ENCODE data around the gene ATP2C2.

The ATP2C2 gene

DNA sequence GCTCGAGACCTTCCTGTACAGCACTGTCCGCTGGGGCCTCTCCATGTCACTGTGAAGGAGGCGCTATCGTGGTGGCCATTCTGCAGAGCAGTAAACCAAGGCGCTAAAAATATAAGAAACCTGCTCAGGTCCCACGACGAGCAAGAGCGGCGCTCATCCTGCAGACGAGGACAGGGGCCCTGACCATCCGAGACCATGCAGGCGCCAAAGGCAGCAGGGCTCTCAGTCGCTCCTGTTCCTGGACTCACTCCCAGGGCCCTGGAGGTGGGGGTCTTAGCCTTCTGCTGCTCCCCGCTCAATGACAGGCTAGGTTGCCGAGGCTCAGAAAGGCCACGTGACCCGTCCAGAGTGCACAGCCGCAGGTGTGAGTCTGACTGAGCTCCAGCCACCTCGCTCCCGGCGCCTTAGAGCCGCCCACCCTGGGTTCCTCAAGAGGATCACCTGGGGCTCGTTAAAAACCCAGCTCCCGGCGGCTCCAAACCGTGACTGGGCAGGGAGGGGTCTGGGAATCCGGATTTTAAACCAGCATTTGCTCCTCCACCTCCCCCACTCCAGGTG, 509 bp upstream of the ATP2C2 start:
- Histone ChIP-seq H3K9me3 (ENCODE audit: control insufficient read depth, low read length) (no peaks in the 10 kb centered on the region), H3K36me3 (ENCODE audit: control insufficient read depth, insufficient read depth, low read length) (no peaks in the 10 kb centered on the region), H3K27ac (ENCODE audit: low read depth, low read length, severe bottlenecking) (no peak overlapping the region), H3K4me1 (ENCODE audit: control insufficient read depth, insufficient read depth, low read length, poor library complexity, severe bottlenecking) (peaks cover 6% of the 10 kb centered on the region), H3K4me3 (ENCODE audit: extremely low read depth, insufficient read depth, low read length, poor library complexity, severe bottlenecking) (peak overlapping the region; percentile 27)
- 37 to 44% methylated on average over 22 to 26 of the region's 27 CpGs for WGBS, 2 experiments (ENCODE audit: insufficient coverage in 2 of 2)

DNA sequence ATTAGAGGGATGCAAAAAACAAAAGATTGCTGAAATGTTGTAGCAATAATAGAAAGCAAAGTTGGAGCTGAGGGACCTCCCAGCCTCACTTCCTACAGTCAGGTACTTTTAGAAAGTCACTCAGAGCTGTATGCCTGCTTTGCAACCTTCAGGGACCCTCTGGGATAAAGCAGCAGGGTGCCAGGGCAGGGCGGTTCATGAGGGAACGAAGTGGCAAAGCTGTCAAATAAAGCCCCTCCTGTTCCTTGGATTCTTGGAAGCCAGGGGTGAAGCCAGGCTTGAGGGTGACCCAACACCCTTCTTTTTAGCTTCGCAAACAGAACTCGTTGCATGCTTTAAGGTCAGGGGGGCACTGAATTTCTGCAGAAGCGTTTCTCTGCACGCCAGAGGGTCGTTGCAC, 767 bp downstream of the ATP2C2 start:
- H3K4me3 ChIP-seq (ENCODE audit: extremely low read depth, insufficient read depth, low read length, poor library complexity, severe bottlenecking), result no peak overlapping the region
- H3K27ac ChIP-seq (ENCODE audit: low read depth, low read length, severe bottlenecking), result no peak overlapping the region
- H3K9me3 ChIP-seq (ENCODE audit: control insufficient read depth, low read length), result no peaks in the 10 kb centered on the region
- peaks cover 6% of the 10 kb centered on the region for H3K4me1 ChIP-seq (ENCODE audit: control insufficient read depth, insufficient read depth, low read length, poor library complexity, severe bottlenecking)
- H3K36me3 ChIP-seq (ENCODE audit: control insufficient read depth, insufficient read depth, low read length), result no peaks in the 10 kb centered on the region
- 49 to 59% methylated on average over 7 of the region's 7 CpGs for WGBS, 2 experiments (ENCODE audit: insufficient coverage in 2 of 2)

DNA sequence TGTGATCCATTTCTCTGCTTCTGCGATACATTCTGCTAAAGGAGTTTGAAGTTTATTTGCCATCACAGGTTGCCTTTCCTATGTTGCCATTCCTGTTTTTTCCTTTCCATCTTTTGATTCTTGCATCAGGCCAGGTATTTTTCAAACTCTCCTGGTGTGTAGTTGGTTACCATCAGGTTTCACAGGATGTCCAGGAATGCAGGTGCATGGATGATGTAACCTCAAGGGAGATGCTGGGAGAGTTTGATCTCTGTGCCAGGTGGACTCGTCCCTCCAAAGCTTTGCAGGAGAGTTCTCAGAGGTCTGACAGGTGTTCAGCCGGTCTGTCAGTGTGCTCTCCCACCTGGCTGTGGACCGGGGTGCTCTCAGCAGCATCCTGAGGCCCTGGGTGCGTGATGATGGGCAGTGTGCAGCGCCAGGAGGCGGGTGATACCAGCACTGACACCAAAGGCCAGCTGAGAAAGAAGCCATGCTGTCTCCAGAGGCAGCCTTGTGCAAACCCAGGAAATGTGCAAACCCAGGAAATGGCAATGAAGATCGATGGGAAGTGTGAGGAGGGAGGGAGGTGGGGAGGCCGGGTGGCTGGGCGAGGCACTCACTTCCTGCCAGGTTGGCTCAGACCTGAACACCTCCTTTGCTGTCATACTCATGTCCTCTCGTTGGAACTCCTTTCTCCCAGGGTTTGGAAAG, 1.7 kb downstream of the ATP2C2 start:
- 78 to 82% methylated on average over 6 to 7 of the region's 11 CpGs for WGBS, 2 experiments (ENCODE audit: insufficient coverage in 2 of 2)
- no peaks in the 10 kb centered on the region for H3K36me3 ChIP-seq (ENCODE audit: control insufficient read depth, insufficient read depth, low read length)

DNA sequence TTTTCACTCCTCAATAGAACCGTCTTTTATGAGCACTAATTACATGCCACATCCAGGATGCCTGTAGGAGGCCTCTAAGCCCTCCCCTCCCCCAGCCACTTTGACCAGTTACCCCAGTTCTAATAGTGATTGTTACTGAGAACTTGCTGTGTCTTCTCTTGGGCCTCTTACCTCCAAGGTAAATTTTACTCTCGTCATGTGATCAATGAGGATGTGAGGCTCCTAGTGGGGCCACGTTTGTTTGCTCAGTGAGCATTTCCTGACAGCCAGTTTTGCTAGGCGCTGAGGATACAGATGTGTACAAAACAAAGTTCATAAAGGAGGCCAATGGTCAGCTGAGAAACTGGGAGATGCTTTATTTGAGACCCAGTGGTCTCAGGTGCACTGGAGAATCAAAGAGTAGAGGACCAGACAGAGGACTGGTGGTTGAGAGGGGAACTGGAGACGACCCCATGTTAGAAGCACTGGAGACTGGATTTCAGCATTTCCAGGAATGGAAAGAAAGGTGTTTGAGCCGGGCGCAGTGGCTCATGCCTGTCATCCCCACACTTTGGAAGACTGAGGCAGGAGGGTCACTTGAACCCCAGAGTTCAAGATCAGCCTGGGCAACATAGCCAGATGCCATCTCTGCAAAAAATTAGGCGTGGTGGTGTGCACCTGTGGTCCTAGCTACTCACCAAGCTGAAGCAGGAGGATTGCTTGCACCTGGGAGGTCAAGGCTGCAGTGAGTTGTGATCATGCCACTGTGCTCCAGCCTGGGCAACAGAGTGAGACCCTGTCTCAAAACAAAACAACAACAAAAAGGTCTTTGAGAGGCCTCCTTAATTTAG, 2.6 kb downstream of the ATP2C2 start:
- 74 to 87% methylated on average over 7 of the region's 8 CpGs for WGBS, 2 experiments (ENCODE audit: insufficient coverage in 2 of 2)
- no peak overlapping the region for H3K27ac ChIP-seq (ENCODE audit: low read depth, low read length, severe bottlenecking)
- H3K4me3 ChIP-seq (ENCODE audit: extremely low read depth, insufficient read depth, low read length, poor library complexity, severe bottlenecking), result no peak overlapping the region
- H3K36me3 ChIP-seq (ENCODE audit: control insufficient read depth, insufficient read depth, low read length), result no peaks in the 10 kb centered on the region
- H3K4me1 ChIP-seq (ENCODE audit: control insufficient read depth, insufficient read depth, low read length, poor library complexity, severe bottlenecking), result peaks cover 6% of the 10 kb centered on the region
- H3K9me3 ChIP-seq (ENCODE audit: control insufficient read depth, low read length), result no peaks in the 10 kb centered on the region

More for the DNA sequence above, 1.7 kb downstream of the ATP2C2 start:
- Histone ChIP-seq H3K4me3 (ENCODE audit: extremely low read depth, insufficient read depth, low read length, poor library complexity, severe bottlenecking) (no peak overlapping the region), H3K27ac (ENCODE audit: low read depth, low read length, severe bottlenecking) (no peak overlapping the region), H3K4me1 (ENCODE audit: control insufficient read depth, insufficient read depth, low read length, poor library complexity, severe bottlenecking) (peaks cover 6% of the 10 kb centered on the region), H3K9me3 (ENCODE audit: control insufficient read depth, low read length) (no peaks in the 10 kb centered on the region)

DNA sequence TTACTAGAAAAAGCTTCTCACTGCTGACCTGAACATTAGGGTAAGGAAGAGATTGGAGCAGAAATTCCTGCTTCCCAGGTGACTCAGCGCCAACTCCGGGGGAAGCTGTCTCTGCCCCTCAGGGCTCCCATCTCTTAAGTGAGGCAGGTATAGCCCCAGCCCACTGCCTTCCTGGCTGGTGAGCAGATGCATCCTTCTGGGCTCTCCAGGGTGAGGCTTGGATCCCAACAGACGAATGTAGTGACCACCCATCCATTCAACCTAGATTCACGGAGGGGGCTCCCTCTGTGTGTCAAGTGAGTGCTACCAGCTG, 3.2 kb downstream of the ATP2C2 start:
- no peaks in the 10 kb centered on the region for H3K36me3 ChIP-seq (ENCODE audit: control insufficient read depth, insufficient read depth, low read length)
- peaks cover 6% of the 10 kb centered on the region for H3K4me1 ChIP-seq (ENCODE audit: control insufficient read depth, insufficient read depth, low read length, poor library complexity, severe bottlenecking)
- 85 to 92% methylated on average over 2 to 3 of the region's 4 CpGs for WGBS, 2 experiments (ENCODE audit: insufficient coverage in 2 of 2)
- no peaks in the 10 kb centered on the region for H3K9me3 ChIP-seq (ENCODE audit: control insufficient read depth, low read length)
- H3K27ac ChIP-seq (ENCODE audit: low read depth, low read length, severe bottlenecking), result no peak overlapping the region
- no peak overlapping the region for H3K4me3 ChIP-seq (ENCODE audit: extremely low read depth, insufficient read depth, low read length, poor library complexity, severe bottlenecking)

DNA sequence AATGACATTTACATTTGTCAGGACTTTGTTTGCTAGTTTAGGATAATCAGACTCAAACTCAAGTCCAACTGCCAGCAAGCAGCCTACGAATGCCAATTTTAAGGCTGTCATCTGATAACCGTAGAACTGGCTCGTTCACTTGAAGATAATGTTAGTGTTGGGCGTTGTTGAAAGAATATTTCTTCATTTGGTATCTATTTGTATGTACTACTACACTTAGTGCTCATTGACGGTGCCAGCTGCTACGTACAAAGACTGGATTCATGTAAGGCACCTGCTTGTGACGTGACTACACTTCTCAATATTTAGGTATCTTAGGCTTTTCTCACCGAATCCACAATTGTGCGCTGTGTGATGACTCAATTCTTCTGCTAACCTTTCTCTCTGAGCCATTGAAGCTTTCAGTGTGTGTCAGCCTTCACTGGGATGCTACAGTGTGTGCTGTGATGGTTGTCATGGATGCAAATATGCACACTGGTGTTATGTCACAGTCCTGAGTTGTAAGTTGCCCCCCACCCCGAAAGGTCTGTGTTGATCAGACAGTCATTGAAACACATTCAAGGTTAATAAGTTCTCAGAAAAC, 5.7 kb downstream of the ATP2C2 start:
- no peaks in the 10 kb centered on the region for H3K36me3 ChIP-seq (ENCODE audit: control insufficient read depth, insufficient read depth, low read length)
- H3K27ac ChIP-seq (ENCODE audit: low read depth, low read length, severe bottlenecking), result no peak overlapping the region
- 60 to 80% methylated on average over 3 to 9 of the region's 10 CpGs for WGBS, 2 experiments (ENCODE audit: insufficient coverage in 2 of 2)
- H3K4me3 ChIP-seq (ENCODE audit: extremely low read depth, insufficient read depth, low read length, poor library complexity, severe bottlenecking), result no peak overlapping the region
- H3K9me3 ChIP-seq (ENCODE audit: control insufficient read depth, low read length), result no peaks in the 10 kb centered on the region
- no peaks in the 10 kb centered on the region for H3K4me1 ChIP-seq (ENCODE audit: control insufficient read depth, insufficient read depth, low read length, poor library complexity, severe bottlenecking)

DNA sequence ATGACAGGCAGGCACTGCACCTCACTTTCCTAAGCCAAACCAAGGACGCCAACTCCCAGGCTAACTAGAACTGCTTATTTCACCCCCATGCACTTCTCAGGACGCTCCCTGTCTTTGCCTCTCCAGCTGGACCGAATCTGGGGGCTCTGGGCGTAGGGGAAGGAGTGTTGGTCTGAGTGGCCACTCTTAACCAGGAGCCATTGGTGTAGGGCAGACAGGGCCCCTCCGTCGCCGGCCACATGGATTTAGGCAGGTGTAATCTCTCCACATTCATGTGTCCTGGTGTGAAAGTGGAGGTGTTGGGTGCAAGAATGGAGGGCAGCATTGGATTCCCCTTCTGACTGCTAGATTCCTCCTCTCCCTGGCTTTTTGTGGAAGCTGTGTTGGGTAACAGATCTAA, 9.8 kb downstream of the ATP2C2 start:
- Histone ChIP-seq H3K4me3 (ENCODE audit: extremely low read depth, insufficient read depth, low read length, poor library complexity, severe bottlenecking) (no peak overlapping the region), H3K4me1 (ENCODE audit: control insufficient read depth, insufficient read depth, low read length, poor library complexity, severe bottlenecking) (no peaks in the 10 kb centered on the region), H3K27ac (ENCODE audit: low read depth, low read length, severe bottlenecking) (no peak overlapping the region), H3K9me3 (ENCODE audit: control insufficient read depth, low read length) (no peaks in the 10 kb centered on the region), H3K36me3 (ENCODE audit: control insufficient read depth, insufficient read depth, low read length) (no peaks in the 10 kb centered on the region)
- 82 to 86% methylated on average over 7 of the region's 7 CpGs for WGBS, 2 experiments (ENCODE audit: insufficient coverage in 2 of 2)

DNA sequence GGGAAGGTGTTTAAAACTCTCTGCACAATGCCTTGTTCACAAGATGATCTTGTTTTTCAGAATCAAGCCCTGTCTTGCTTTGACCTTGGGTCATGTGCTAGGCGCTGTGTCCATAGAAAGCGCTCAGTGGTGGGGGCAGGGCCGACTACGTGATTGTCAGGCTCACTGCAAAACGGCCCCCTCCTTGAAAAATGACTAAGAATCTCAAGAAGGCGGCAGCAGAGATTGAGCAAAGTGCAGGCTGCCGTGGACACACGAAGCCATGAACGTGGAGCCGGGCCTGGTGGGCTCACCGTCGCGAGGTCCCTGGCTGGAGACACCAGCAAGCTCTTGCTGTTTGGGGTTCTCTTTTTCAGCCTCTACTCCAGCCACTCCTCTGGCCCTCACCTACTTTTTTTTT, 10.2 kb downstream of the ATP2C2 start:
- no peaks in the 10 kb centered on the region for H3K4me1 ChIP-seq (ENCODE audit: control insufficient read depth, insufficient read depth, low read length, poor library complexity, severe bottlenecking)
- H3K36me3 ChIP-seq (ENCODE audit: control insufficient read depth, insufficient read depth, low read length), result no peaks in the 10 kb centered on the region
- H3K4me3 ChIP-seq (ENCODE audit: extremely low read depth, insufficient read depth, low read length, poor library complexity, severe bottlenecking), result no peak overlapping the region
- WGBS, 2 experiments (ENCODE audit: insufficient coverage in 2 of 2), result 80 to 83% methylated on average over 9 to 13 of the region's 13 CpGs
- no peaks in the 10 kb centered on the region for H3K9me3 ChIP-seq (ENCODE audit: control insufficient read depth, low read length)
- H3K27ac ChIP-seq (ENCODE audit: low read depth, low read length, severe bottlenecking), result no peak overlapping the region

DNA sequence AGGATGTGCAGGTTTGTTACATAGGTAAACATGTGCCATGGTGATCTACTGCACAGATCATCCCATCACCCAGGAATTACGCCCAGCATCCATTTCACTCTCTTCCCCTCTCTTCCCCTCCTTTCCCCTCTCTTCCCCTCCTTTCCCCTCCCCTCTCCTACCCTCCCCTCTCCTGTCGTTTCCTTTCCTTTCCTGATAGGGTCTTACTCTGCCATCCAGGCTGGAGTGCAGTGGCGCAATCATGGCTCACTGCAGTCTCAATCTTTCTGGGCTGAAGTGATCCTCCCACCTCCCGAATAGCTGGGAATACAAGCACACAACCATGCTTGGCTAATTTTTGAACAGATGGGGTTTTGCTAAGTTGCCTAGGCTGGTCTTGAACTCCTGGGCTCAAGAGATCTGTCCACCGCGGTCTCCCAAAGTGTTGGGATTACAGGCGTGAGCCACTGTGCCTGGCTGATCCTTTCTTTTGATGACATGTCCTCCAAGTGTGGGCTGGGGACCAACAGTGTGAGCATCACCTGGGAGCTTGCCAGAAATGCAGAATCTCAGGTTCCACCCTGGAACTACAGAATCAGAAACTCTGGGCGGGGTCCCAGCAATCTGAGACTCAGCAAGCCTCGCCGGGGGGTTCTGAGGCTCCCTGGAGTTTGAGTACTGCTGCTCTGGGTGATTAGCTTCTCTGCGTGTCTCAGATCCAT, 10.8 kb downstream of the ATP2C2 start:
- 88% methylated on average over 8 to 10 of the region's 11 CpGs for WGBS, 2 experiments (ENCODE audit: insufficient coverage in 2 of 2)
- Histone ChIP-seq H3K9me3 (ENCODE audit: control insufficient read depth, low read length) (no peaks in the 10 kb centered on the region), H3K4me1 (ENCODE audit: control insufficient read depth, insufficient read depth, low read length, poor library complexity, severe bottlenecking) (no peaks in the 10 kb centered on the region), H3K4me3 (ENCODE audit: extremely low read depth, insufficient read depth, low read length, poor library complexity, severe bottlenecking) (no peak overlapping the region), H3K27ac (ENCODE audit: low read depth, low read length, severe bottlenecking) (no peak overlapping the region), H3K36me3 (ENCODE audit: control insufficient read depth, insufficient read depth, low read length) (no peaks in the 10 kb centered on the region)

DNA sequence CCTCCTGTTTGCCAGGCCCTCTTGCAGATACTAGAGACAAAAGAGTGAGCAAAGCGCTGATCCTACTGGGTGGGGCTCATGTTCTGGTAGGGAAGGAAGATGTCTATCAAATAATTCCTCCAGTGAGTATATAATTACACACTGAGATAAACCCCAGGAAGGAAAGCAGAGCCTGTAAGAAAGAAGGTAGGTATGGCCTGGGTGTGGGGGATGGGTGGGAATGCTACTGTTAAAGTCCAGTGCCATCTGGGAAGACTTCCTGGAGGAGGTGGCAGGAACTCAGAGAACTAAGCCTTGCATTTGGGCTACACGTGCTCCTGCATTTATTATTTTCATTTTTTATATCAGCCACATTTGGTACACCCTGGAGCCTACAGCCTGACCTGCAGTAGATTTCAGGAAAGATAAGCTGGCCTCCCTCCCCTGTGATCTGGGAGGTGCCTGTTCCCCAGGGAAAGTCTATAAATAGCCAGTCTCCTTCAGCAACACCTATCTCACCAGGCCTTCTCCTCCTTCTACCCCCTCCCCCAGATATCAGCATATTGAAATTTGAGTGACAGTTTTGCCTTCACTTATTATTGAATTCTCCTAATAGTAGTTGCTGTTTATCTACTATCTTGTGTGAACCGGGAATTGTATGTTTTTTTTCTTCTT, 11.5 kb downstream of the ATP2C2 start:
- H3K4me3 ChIP-seq (ENCODE audit: extremely low read depth, insufficient read depth, low read length, poor library complexity, severe bottlenecking), result no peak overlapping the region
- no peaks in the 10 kb centered on the region for H3K4me1 ChIP-seq (ENCODE audit: control insufficient read depth, insufficient read depth, low read length, poor library complexity, severe bottlenecking)
- no peaks in the 10 kb centered on the region for H3K36me3 ChIP-seq (ENCODE audit: control insufficient read depth, insufficient read depth, low read length)
- WGBS, 2 experiments (ENCODE audit: insufficient coverage in 2 of 2), result 67 to 75% methylated on average over 1 to 2 of the region's 3 CpGs
- no peaks in the 10 kb centered on the region for H3K9me3 ChIP-seq (ENCODE audit: control insufficient read depth, low read length)
- no peak overlapping the region for H3K27ac ChIP-seq (ENCODE audit: low read depth, low read length, severe bottlenecking)
